Measurements from ENCODE around the gene IRX6. TPM values are rescaled to one million over a fixed set of nuclear protein-coding genes. Genes with fewer than 3 reads are reported as not detected.

IRX6 gene
- total RNA-seq, 1 donor: 1.4 TPM

DNA sequence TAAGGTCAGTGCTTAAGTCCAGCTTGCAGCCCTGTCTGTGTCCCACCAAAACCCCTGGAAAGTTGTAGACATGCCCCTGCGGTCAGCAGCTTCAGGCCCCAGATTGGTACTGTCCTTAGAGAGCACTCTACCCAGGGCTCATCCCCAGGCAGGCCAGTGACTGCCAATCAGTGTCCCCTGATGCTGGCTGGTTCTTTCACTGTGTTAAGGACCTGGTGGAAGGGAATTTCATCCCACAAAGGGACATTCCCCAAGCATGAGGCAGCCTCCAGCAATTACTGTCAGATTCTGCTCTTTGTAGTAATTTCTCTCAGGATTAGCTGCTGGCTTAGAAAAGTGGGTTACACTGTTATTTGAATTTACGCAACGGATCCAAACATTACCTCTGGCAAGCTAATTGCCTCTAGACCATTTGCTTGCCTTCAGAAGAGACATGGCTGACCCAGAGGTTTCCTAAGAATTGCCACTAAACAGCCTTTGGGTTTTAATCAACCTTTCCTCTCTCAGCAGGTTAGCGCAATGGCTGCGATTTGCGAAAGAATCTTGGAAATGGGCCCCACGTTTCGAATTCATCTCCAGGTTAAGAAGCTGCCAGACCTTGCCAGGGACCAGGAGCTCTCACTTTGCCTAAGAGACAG lies 5.9 kb downstream of the IRX6 start:
- H3K4me1 ChIP-seq (ENCODE audit: insufficient read depth, low read length): no peaks in the 10 kb centered on the region
- H3K27ac ChIP-seq (ENCODE audit: low read depth, low read length): no peak overlapping the region
- H3K4me2 ChIP-seq (ENCODE audit: insufficient read depth, low read length): no peak overlapping the region
- no peak overlapping the region for H3K4me3 ChIP-seq (ENCODE audit: insufficient read depth, low read length)
- no peak overlapping the region for H2AFZ ChIP-seq (ENCODE audit: low read length)
- H3K36me3 ChIP-seq (ENCODE audit: insufficient read depth, low read length): no peaks in the 10 kb centered on the region
- no peak for DNase-seq (ENCODE audit: insufficient read length, low spot score, missing footprints)
- no peaks in the 10 kb centered on the region for H4K20me1 ChIP-seq (ENCODE audit: insufficient read depth, low read length)
- no peaks in the 10 kb centered on the region for H3K79me2 ChIP-seq (ENCODE audit: insufficient read depth, low read length)
- TF ChIP-seq, protein P1, sequence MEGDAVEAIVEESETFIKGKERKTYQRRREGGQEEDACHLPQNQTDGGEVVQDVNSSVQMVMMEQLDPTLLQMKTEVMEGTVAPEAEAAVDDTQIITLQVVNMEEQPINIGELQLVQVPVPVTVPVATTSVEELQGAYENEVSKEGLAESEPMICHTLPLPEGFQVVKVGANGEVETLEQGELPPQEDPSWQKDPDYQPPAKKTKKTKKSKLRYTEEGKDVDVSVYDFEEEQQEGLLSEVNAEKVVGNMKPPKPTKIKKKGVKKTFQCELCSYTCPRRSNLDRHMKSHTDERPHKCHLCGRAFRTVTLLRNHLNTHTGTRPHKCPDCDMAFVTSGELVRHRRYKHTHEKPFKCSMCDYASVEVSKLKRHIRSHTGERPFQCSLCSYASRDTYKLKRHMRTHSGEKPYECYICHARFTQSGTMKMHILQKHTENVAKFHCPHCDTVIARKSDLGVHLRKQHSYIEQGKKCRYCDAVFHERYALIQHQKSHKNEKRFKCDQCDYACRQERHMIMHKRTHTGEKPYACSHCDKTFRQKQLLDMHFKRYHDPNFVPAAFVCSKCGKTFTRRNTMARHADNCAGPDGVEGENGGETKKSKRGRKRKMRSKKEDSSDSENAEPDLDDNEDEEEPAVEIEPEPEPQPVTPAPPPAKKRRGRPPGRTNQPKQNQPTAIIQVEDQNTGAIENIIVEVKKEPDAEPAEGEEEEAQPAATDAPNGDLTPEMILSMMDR (IDR thresholded peaks at IDR 0.05; ENCODE audit: extremely low read depth, low read depth, low read length): no peak
- no peaks in the 10 kb centered on the region for H3K9me3 ChIP-seq (ENCODE audit: low read depth, low read length)
- peaks cover 16% of the 10 kb centered on the region for H3K27me3 ChIP-seq (ENCODE audit: insufficient read depth, low read length)

DNA sequence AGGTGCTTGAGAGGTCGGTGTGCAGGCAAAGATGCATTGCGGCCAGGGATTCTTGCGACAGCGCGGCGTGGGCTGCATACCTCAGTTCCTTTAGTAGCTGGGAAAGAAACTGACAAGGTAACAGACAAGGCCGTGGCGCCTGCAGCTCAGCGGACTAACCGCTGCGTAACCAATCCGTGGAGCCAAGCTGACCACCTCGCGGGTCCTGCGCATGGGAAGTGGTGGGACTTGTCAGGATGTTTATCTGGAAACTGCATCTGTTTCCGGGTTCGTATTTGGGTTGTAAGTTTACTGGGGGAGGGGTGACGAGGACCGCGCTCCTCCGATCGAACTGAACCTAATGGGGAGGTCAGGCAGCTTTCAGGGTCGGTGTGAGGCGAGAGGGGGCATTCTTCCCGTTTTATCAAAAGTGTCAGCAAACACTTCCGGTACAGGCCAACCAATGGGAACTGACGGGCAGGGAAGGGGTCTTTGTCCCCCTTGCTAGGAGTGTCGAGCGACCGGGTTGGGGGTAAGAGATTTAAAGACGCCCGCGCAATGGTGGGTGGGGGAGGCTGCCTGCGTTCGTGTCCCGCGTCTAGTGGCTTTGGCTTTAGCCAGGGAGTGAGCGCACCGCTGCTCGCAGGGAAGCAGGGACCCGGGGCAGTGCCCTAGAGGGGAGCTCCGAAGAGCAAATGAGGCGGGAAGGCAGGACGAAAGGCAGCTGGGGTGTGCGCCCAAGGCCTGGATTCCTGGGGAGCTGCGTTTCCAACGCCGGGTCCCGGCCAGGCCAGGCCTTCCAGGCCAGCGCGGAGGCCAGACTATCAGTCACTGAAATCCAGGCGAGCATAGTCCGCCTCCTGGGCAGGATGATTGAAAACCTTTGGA lies 7.0 kb downstream of the IRX6 start:
- Histone ChIP-seq H3K4me2 (ENCODE audit: insufficient read depth, low read length) (no peak overlapping the region), H3K27ac (ENCODE audit: low read depth, low read length) (no peak overlapping the region), H3K9me3 (ENCODE audit: low read depth, low read length) (no peaks in the 10 kb centered on the region), H3K79me2 (ENCODE audit: insufficient read depth, low read length) (no peaks in the 10 kb centered on the region), H3K4me1 (ENCODE audit: insufficient read depth, low read length) (no peaks in the 10 kb centered on the region), H3K27me3 (ENCODE audit: insufficient read depth, low read length) (peaks cover 16% of the 10 kb centered on the region), H4K20me1 (ENCODE audit: insufficient read depth, low read length) (no peaks in the 10 kb centered on the region), H3K4me3 (ENCODE audit: insufficient read depth, low read length) (no peak overlapping the region), H2AFZ (ENCODE audit: low read length) (no peak overlapping the region), H3K36me3 (ENCODE audit: insufficient read depth, low read length) (no peaks in the 10 kb centered on the region)
- DNase-seq (ENCODE audit: insufficient read length, low spot score, missing footprints): no peak
- TF ChIP-seq, protein P1 (IDR thresholded peaks at IDR 0.05; ENCODE audit: extremely low read depth, low read depth, low read length): no peak

DNA sequence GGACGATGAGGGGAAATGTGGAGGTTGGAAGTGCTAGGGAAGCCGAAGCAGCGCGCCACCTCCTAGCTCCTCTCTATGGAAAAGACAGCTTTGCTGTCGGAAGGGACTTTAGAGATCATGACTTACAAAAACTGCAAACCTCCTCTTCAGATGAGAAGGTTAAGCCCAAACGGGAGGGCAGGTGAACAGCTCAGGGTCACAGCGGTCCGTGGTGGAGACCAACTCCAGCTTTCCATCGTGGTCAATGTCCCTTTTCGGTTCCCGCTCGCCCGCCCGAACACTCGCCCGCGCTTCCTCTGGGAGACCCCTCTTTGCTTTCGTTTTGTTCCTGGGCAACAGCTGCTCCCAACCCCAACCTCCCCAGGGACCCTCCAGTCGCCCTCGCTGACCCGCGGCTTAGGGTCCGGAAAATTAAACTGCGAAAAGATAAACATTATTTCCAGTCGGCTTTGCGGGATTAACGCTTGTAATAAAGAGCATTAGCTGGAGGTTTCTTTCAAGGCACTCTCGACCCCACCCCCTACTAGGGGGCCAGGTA lies 7.7 kb downstream of the IRX6 start:
- Histone ChIP-seq H3K9me3 (ENCODE audit: low read depth, low read length) (no peaks in the 10 kb centered on the region), H3K4me3 (ENCODE audit: insufficient read depth, low read length) (no peak overlapping the region), H3K79me2 (ENCODE audit: insufficient read depth, low read length) (no peaks in the 10 kb centered on the region), H3K27ac (ENCODE audit: low read depth, low read length) (no peak overlapping the region), H4K20me1 (ENCODE audit: insufficient read depth, low read length) (no peaks in the 10 kb centered on the region), H3K27me3 (ENCODE audit: insufficient read depth, low read length) (peaks cover 16% of the 10 kb centered on the region), H3K4me2 (ENCODE audit: insufficient read depth, low read length) (no peak overlapping the region), H2AFZ (ENCODE audit: low read length) (no peak overlapping the region), H3K4me1 (ENCODE audit: insufficient read depth, low read length) (no peaks in the 10 kb centered on the region), H3K36me3 (ENCODE audit: insufficient read depth, low read length) (no peaks in the 10 kb centered on the region)
- no peak for DNase-seq (ENCODE audit: insufficient read length, low spot score, missing footprints)
- TF ChIP-seq, protein P1 (IDR thresholded peaks at IDR 0.05; ENCODE audit: extremely low read depth, low read depth, low read length): no peak

DNA sequence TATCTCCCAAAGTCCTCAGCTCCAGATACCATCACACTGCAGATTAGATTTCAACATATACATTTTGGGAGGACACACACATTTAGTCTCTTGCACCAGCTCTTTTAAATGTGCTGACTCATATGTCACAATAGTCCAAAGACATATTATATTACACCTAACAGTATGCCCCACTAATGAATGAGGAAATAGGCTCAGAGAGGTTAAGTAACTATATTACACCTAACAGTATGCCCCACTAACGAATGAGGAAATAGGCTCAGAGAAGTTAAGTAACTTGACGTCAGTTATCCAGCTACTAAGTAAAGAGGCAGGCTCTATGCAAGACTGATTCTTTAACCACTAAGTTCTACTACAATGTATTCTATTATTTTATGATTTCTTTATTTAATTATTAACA lies 9.7 kb downstream of the IRX6 start:
- Histone ChIP-seq H3K36me3 (ENCODE audit: insufficient read depth, low read length) (no peaks in the 10 kb centered on the region), H4K20me1 (ENCODE audit: insufficient read depth, low read length) (no peaks in the 10 kb centered on the region), H3K27me3 (ENCODE audit: insufficient read depth, low read length) (peaks cover 16% of the 10 kb centered on the region), H3K9me3 (ENCODE audit: low read depth, low read length) (no peaks in the 10 kb centered on the region), H3K4me2 (ENCODE audit: insufficient read depth, low read length) (no peak overlapping the region), H3K4me1 (ENCODE audit: insufficient read depth, low read length) (no peaks in the 10 kb centered on the region), H3K4me3 (ENCODE audit: insufficient read depth, low read length) (no peak overlapping the region), H3K27ac (ENCODE audit: low read depth, low read length) (no peak overlapping the region), H2AFZ (ENCODE audit: low read length) (no peak overlapping the region), H3K79me2 (ENCODE audit: insufficient read depth, low read length) (no peaks in the 10 kb centered on the region)
- TF ChIP-seq, protein P1 (IDR thresholded peaks at IDR 0.05; ENCODE audit: extremely low read depth, low read depth, low read length): no peak
- DNase-seq (ENCODE audit: insufficient read length, low spot score, missing footprints): no peak
